IPS DF 6.9 (cell line): ENCODE results near the gene PGF.

Experiments used
- DNase-seq: peaks from one replicate; pipeline ENCODE4 v3.0.0-alpha.2; 2013; ENCODE audit warnings: low read depth, low spot score
- H3K27ac ChIP-seq: one replicate; pipeline ENCODE4 v1.5.1; 2013; ENCODE audit warnings: low read length, control low read depth
- H3K27me3 ChIP-seq: 2 replicates; pipeline ENCODE4 v1.6.1; 2013; ENCODE audit warnings: mild to moderate bottlenecking, low read length; ENCODE audit not compliant: control insufficient read depth, insufficient read depth
- H3K36me3 ChIP-seq: 2 replicates; pipeline ENCODE4 v1.6.1; 2013; ENCODE audit warnings: low read length; ENCODE audit not compliant: control insufficient read depth, insufficient read depth
- H3K4me1 ChIP-seq: 2 replicates; pipeline ENCODE4 v1.6.1; 2013; ENCODE audit warnings: low read length; ENCODE audit not compliant: control insufficient read depth, insufficient read depth
- H3K4me3 ChIP-seq: 2 replicates; pipeline ENCODE4 v1.5.1; 2013; ENCODE audit warnings: mild to moderate bottlenecking, low read length
- H3K9me3 ChIP-seq: 2 replicates; pipeline ENCODE4 v1.6.1; 2013; ENCODE audit warnings: low read length, inconsistent platforms; ENCODE audit not compliant: control insufficient read depth, insufficient read depth
- WGBS: extraction: QIAGEN DNeasy Blood & Tissue Kit; methylation state at CpG from one replicate; pipeline ENCODE4 v1.1.7; 2013; ENCODE audit warnings: mixed read lengths, missing lambda C conversion rate; ENCODE audit not compliant: insufficient read length, insufficient coverage; 5-methylcytosine and 5-hydroxymethylcytosine counted together

Gene PGF

DNA sequence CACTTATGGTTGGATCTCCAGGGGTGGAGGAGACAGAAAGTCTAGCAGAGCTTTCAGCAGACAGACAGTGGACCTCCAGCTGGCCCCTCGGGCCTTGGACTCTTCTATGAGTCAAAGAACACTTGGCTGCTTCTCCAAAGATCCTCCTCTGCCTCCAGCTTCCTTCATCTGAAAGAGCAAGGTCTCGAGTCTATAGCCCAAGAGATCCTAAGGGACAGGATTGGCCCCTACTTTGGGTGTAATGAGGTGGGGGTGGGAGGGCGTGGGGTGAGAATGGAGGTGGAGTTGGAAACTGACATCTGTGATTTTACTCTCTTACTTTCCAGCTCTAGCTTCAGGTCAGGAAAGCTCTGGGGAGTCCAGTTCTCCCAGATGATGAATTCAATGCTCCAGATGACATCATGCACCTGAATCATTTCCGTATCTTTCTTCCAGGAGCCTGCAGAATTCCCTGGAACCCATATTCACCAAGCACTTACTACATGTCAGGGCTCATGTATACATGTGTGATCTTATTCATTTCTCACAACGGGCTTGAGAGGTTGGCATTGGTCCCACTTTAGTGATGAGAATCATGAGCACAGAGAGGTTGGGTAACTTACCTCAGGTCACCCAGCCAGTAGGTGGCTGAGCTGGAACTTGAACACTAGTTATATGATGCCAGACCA, 10.2 kb upstream of the PGF start:
- no CpG with 5 or more reads among the region's 5 CpGs for WGBS
- no peaks in the 10 kb centered on the region for H3K4me1 ChIP-seq
- no peaks in the 10 kb centered on the region for H3K27me3 ChIP-seq
- DNase-seq = no peak
- H3K4me3 ChIP-seq = no peak overlapping the region
- no peak overlapping the region for H3K27ac ChIP-seq
- H3K36me3 ChIP-seq = no peaks in the 10 kb centered on the region
- no peaks in the 10 kb centered on the region for H3K9me3 ChIP-seq

DNA sequence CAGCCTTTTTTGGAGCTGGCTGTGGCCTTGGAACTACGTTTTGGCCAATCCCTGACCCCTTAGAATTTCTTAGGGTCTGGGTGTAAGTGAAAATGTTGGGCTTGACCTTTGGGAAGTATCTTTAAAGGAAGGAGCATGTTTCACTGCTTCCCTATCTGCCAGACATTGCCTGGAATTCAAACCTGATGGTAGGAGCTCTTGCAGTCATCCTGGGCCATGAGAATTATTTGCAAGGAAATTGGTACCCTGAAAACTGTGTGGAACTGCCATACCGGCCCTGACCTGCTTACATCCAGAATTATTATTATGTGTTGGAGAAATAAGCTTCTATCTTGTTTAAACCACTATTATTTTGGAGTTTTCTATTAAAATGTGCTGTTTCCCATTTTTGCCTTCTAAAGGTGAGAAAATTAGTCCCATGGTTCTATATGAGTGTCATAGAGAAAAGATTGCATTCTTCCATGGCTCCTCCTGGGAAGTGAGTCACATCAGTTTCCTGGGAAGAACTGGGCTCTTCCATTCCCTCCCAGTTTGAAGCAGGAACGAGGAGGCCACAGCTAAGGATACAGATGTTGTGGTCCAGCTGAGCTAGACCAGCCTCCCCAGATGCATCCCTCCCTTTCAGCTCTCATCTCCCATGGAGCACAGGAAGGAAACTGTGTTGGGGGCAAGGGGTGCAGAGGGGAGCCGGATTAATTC, 9.5 kb upstream of the PGF start:
- H3K9me3 ChIP-seq = no peaks in the 10 kb centered on the region
- no peaks in the 10 kb centered on the region for H3K27me3 ChIP-seq
- WGBS = no CpG with 5 or more reads among the region's 4 CpGs
- no peaks in the 10 kb centered on the region for H3K4me1 ChIP-seq
- no peaks in the 10 kb centered on the region for H3K36me3 ChIP-seq
- H3K27ac ChIP-seq = no peak overlapping the region
- DNase-seq = no peak
- no peak overlapping the region for H3K4me3 ChIP-seq

DNA sequence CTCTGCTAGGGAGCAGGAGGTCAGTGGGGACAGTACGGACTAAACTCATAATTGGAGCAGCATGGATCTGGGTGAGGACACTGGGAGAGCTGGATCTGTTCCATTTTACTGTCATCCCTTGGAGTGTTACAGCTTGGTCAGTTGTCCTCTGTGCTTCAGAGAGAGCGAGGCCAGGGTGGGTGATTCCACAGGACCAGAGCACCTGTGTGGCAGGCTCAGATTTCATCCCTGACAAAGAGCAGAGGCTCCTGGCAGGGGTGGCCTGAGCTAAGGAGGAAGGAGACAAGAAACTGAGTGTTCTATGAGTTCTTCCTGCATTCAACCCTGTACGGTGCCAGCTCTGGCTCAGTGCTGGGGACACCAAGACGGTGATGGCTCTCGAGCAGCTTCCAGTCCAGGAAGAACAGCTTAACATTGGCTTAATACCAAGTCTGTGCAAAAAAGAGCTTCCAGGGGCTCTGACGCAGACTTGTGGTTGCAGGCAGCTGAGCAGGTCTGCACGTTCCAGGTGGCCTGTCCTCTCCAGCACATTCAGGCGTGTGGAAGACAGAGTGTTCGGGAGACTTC, 8.4 kb upstream of the PGF start:
- H3K9me3 ChIP-seq = no peaks in the 10 kb centered on the region
- no peak for DNase-seq

DNA sequence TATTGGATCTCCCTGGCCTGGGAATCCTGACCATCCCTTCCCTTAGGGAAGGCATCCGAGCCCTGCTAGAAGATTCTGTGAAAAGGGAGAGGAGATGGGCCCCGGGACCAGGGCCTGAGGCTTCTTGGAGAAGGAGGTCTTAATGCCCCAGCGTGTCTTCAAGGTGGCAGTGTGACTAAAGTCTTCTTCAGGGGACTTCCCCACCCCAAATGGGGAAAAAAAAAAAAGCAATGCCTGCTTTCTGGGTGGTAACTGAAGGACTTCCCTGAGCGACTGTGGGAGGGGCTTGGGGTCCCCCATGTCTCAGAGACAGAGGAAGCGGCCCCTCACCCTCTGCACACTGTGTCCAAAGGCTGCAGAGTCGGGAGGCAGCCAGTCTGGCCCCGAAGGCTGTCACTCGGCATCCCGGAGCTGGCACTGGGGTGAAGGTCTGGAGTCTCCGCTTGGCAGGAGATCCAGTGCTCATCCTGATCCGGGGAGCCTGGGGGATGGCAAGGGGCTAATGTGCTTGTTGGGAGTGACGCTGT, 7.8 kb upstream of the PGF start:
- Histone ChIP-seq H3K36me3 (no peaks in the 10 kb centered on the region), H3K4me1 (no peaks in the 10 kb centered on the region), H3K4me3 (no peak overlapping the region), H3K9me3 (no peaks in the 10 kb centered on the region), H3K27me3 (no peaks in the 10 kb centered on the region), H3K27ac (no peak overlapping the region)
- DNase-seq = no peak
- no CpG with 5 or more reads among the region's 12 CpGs for WGBS

More for the DNA sequence above, 8.4 kb upstream of the PGF start:
- no peaks in the 10 kb centered on the region for H3K27me3 ChIP-seq
- H3K4me1 ChIP-seq = no peaks in the 10 kb centered on the region
- H3K36me3 ChIP-seq = no peaks in the 10 kb centered on the region
- no CpG with 5 or more reads among the region's 9 CpGs for WGBS
- no peak overlapping the region for H3K4me3 ChIP-seq
- H3K27ac ChIP-seq = no peak overlapping the region

DNA sequence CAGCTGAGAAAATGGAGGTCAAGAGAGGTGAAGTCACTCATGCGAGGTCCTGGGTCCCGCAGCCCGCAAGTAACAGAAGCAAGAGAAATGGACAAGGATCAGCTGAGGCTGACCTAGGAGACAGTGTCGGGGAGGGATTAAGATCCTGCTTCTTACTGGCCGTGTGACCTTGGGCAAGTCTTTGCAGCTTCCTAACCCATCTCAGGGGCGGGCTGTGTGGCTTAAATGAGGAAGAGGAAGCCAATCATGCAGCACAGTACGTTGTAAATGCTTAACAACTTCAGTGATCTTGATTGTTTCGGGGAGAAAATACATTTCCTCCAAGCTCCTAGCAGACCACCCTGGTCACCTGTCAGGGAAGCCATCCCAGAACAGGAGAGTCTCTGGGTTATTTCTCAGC, 7.1 kb upstream of the PGF start:
- Histone ChIP-seq H3K27me3 (no peaks in the 10 kb centered on the region), H3K27ac (no peak overlapping the region), H3K4me1 (no peaks in the 10 kb centered on the region), H3K36me3 (no peaks in the 10 kb centered on the region), H3K9me3 (no peaks in the 10 kb centered on the region), H3K4me3 (no peak overlapping the region)
- WGBS = no CpG with 5 or more reads among the region's 8 CpGs
- DNase-seq = no peak

DNA sequence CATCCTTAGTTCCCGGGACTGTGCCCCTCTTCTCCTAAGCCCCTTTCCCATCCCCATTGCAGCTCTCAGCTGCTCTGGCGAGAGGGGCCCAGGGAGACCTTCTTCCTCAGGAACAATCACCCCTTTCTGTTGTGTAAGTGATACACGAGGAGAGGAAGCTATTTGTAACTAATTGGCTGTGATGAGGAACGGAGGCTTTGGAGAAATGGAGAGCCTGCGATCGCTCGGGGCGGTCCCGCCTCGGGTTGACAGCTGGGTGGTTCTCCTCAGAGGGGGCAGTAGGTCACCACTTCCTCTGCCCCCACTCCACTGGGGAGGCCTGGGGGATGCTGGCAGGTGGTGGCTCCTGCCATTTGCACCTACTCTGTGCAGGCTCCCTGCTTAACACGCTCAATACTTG, 6.6 kb upstream of the PGF start:
- no peak overlapping the region for H3K27ac ChIP-seq
- H3K4me3 ChIP-seq = no peak overlapping the region
- H3K27me3 ChIP-seq = no peaks in the 10 kb centered on the region
- no peaks in the 10 kb centered on the region for H3K4me1 ChIP-seq
- no peak for DNase-seq
- H3K9me3 ChIP-seq = no peaks in the 10 kb centered on the region
- H3K36me3 ChIP-seq = no peaks in the 10 kb centered on the region
- WGBS = no CpG with 5 or more reads among the region's 11 CpGs

DNA sequence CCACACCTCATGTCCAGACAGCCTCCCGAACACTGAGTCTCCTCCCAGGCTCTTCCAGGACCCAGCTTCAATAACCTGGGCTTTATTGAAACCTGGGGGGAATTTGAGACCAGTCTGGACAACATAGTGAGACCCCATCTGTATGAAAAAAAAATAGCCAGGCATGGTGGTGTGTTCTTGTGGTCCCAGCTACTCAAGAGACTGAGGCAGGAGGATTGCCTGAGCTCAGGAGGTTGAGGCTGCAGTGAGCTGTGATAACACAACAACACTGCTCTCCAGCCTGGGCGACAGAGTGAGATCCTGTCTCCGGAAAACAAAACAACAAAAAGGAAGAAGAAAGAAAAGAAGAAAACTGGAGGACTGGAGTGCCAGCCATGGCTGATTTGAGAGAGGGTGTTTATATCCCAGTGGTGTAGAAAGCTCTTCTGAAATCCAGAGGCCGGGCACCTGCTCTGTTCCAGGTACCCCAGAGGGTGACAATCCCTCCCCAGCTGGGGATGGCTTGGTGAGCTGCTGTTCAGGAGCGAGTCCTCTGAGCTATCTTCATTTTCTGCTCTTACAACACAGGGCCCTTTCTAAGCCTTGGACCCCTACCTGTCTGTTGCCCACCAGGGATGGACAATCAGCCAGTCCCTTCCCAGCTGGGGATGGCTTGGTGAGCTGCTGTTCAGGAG, 6.0 kb upstream of the PGF start:
- no peak for DNase-seq
- no CpG with 5 or more reads among the region's 5 CpGs for WGBS
- Histone ChIP-seq H3K27me3 (no peaks in the 10 kb centered on the region), H3K4me1 (no peaks in the 10 kb centered on the region), H3K9me3 (no peaks in the 10 kb centered on the region), H3K36me3 (no peaks in the 10 kb centered on the region), H3K4me3 (no peak overlapping the region), H3K27ac (no peak overlapping the region)

DNA sequence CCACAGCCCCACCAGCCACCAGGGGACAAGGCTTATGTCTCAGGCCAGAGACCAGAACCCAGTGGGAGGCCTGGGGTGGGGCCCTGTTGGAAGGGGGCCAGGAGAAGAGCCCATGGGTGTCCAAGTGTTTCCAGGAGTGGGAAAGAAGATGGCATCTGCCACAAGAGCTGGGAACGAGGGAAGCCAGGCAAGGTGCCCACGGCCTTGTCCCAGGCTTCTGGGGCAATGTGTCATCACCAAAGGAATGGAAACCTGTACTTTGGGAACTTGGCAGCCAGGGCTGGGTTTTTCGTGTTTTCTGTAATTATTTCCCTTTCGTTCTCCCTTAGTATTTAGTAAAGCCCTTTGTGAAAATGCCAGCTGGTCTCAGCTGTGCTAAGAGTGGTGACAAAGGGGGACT, 5.3 kb upstream of the PGF start:
- Histone ChIP-seq H3K4me1 (no peaks in the 10 kb centered on the region), H3K27ac (no peak overlapping the region), H3K4me3 (no peak overlapping the region), H3K36me3 (no peaks in the 10 kb centered on the region), H3K27me3 (no peaks in the 10 kb centered on the region; the same call in 1 of the 2 replicates), H3K9me3 (no peaks in the 10 kb centered on the region)
- WGBS = no CpG with 5 or more reads among the region's 4 CpGs
- no peak for DNase-seq

DNA sequence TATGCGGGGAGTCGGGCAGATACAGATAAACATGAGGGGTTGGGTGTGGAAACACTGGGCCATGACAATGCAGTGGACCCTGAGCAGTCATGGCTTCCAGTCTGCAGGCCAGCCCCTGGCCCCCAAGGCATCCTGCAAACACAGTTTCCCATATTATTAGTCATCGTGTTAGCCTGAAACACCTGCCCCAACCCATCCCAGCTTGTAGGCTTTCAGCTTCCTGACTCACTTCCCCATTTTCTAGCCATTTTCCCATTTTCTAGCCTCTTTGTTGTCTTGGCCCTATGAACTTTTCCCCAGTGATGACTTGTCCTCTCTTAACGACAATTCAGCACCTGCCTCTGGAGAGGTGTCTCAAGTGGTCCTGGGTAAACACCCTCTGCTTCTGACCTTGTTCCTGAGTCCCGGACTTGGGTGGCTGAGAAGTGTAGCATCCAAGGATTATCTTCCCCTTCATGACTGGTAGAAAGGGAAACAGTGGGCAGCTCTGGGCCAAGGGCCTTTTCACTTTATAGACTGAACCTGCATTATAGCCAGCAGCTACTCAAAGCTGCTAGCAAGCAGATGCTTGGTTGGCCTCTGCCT, 4.3 kb upstream of the PGF start:
- no peak overlapping the region for H3K27ac ChIP-seq
- DNase-seq = no peak
- H3K4me1 ChIP-seq = no peaks in the 10 kb centered on the region; the same call in 1 of the 2 replicates

More for the DNA sequence above, 4.3 kb upstream of the PGF start:
- H3K4me3 ChIP-seq = no peak overlapping the region
- H3K9me3 ChIP-seq = no peaks in the 10 kb centered on the region
- no peaks in the 10 kb centered on the region; the same call in 1 of the 2 replicates for H3K27me3 ChIP-seq
- H3K36me3 ChIP-seq = no peaks in the 10 kb centered on the region
- WGBS = no CpG with 5 or more reads among the region's 5 CpGs
